WERI-Rb-1 (cell line): ENCODE measurements around the gene DPP4.
A peak's percentile ranks its signal among the peaks of the same experiment; 100 is the strongest.

Source experiments
- DNase-seq: peaks from one replicate; pipeline ENCODE4 v3.0.0-alpha.2; 2020
- H3K27ac ChIP-seq: fragments of 250-450 bp; sonication (Bioruptor Pico); 2 replicates; pipeline ENCODE4 v1.5.1; 2020; ENCODE audit warnings: mild to moderate bottlenecking, moderate library complexity
- H3K27me3 ChIP-seq: fragments of 250-450 bp; sonication (Bioruptor Pico); 2 replicates; pipeline ENCODE4 v1.5.1; 2021; ENCODE audit warnings: mild to moderate bottlenecking, low read depth, moderate library complexity; ENCODE audit not compliant: insufficient read depth, severe bottlenecking
- H3K36me3 ChIP-seq: fragments of 250-450 bp; sonication (Bioruptor Pico); 2 replicates; pipeline ENCODE4 v1.5.1; 2020; ENCODE audit warnings: mild to moderate bottlenecking, moderate library complexity
- H3K4me3 ChIP-seq: 2 replicates; pipeline ENCODE4 v1.5.1; 2011; ENCODE audit warnings: low read depth, mild to moderate bottlenecking, control low read depth, low read length
- H3K9me3 ChIP-seq: fragments of 250-450 bp; sonication (Bioruptor Pico); 2 replicates; pipeline ENCODE4 v1.5.1; 2021; ENCODE audit warnings: mild to moderate bottlenecking, moderate library complexity; ENCODE audit not compliant: severe bottlenecking
- TF ChIP-seq, protein P1 (sequence below): IDR thresholded peaks from 2 replicates; pipeline ENCODE4 v1.5.1; 2011; ENCODE audit warnings: low read depth, mild to moderate bottlenecking, control low read depth, inconsistent platforms, low read length

The DPP4 gene

DNA sequence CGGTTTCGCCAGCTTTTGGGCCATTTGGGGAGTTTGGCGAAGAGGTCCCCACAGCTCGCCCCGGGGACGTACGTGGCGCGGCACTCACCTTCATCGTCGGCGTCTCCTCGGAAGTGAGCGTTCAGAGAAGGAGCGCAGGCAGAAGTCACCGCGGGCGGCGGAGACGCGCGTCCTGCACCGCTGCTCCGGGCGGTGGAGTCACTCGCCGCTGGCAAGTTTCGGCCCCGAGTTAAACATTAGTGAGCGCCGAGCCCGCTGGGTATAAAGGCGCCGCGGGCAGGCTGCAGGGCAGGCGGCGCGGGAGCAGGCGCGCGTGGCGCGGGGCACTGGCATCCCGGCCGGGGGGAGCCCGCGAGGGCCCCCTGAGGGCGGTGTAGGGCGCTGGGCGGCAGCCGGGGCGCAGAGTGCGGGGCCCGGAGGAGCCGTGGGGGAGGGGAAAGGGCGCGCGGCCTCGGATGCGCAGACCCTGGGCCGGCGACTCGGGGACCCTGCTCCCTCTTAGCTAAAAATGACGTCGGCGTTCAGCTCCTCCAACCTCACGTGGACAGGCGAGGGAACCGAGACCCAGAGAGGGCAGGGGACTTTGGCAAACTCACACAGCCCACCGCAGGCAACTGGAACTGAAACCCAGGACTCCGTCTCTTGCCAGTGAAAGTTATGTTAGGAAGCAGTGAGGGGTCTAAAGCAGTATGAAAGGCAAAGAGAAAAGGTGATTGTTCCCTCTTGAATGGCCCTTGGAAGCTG, at the start of gene DPP4:
Gene DPP4 (minus strand): TSS at position 328 of the 744 bp plus-strand sequence. CDS start 234 bp downstream, at position 94.
- peaks cover 3% of the 10 kb centered on the region for H3K27me3 ChIP-seq
- DNase-seq: peak; percentile 31
- peaks cover 7% of the 10 kb centered on the region for H3K9me3 ChIP-seq
- TF ChIP-seq, protein P1, sequence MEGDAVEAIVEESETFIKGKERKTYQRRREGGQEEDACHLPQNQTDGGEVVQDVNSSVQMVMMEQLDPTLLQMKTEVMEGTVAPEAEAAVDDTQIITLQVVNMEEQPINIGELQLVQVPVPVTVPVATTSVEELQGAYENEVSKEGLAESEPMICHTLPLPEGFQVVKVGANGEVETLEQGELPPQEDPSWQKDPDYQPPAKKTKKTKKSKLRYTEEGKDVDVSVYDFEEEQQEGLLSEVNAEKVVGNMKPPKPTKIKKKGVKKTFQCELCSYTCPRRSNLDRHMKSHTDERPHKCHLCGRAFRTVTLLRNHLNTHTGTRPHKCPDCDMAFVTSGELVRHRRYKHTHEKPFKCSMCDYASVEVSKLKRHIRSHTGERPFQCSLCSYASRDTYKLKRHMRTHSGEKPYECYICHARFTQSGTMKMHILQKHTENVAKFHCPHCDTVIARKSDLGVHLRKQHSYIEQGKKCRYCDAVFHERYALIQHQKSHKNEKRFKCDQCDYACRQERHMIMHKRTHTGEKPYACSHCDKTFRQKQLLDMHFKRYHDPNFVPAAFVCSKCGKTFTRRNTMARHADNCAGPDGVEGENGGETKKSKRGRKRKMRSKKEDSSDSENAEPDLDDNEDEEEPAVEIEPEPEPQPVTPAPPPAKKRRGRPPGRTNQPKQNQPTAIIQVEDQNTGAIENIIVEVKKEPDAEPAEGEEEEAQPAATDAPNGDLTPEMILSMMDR: no peak
- H3K36me3 ChIP-seq: no peaks in the 10 kb centered on the region
- peak within 1 kb of the TSS; percentile 26; the same call in 1 of the 2 replicates for H3K27ac ChIP-seq
- H3K4me3 ChIP-seq: peak within 1 kb of the TSS; percentile 88

DNA sequence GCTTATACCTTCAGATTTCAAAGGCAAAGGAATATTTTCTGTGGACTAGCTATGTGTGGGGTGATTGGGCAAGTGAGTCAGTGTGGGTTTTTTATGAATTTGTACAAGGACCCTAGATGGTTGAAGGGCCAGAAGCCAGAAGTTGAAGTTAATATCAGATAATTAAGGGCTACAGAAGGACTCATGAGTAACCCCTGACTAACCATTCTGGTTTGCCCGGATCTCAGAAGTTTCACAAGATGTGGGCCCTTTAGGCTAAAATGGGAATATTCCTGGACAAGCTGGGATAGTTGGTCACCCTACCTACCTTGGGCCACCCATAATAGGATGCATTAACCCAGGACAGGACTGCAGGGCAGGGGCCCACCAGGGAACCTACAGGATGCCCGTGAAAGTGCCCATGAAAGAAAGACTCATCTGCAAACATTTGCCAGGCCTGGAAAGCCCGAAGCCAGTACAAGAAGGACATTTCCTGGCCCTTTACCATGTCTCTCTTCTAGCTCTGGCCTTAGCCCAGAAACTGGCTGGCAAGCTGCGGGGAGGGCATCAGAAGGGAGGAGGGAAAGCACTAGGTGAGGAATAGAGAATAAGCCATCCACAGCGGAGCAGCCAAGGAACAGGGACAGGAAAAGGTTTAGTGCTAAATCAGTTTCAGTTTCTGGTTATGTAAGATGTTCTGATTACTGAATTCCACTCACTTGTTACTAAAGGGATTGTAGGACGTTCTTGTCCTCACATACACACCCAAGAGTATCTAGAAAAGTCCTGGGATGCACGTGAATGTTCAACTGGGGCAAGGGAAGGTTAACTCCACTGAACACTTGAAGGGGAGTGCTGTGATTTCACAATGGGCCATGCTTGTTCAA, 44.4 kb upstream of the DPP4 start:
- H3K4me3 ChIP-seq: no peak overlapping the region
- TF ChIP-seq, protein P1: no peak
- no peak for DNase-seq
- no peaks in the 10 kb centered on the region for H3K9me3 ChIP-seq
- H3K27me3 ChIP-seq: no peaks in the 10 kb centered on the region
- no peak overlapping the region for H3K27ac ChIP-seq
- no peaks in the 10 kb centered on the region for H3K36me3 ChIP-seq

DNA sequence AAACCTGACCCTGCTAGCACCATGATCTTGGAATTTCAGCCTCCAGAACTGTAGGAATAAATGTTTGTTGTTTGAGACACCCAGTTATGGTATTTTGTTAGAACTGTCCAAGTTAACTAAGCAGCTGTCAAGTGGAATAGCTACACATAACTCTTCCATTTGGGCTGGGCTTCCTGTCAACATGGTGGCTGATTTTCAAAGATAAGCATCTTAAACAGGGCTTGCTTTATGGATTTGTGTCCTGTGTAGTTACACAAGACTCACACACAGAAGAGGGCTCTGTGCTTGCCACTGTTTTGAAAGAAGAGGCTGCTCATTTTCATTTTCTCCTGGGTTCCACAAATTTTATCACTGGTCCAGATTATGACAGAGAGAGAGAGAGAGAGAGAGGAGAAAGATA, 42.3 kb upstream of the DPP4 start:
- no peak for DNase-seq
- Histone ChIP-seq H3K27me3 (no peaks in the 10 kb centered on the region), H3K4me3 (no peak overlapping the region), H3K36me3 (no peaks in the 10 kb centered on the region), H3K27ac (no peak overlapping the region), H3K9me3 (no peaks in the 10 kb centered on the region)
- TF ChIP-seq, protein P1: no peak

- TF ChIP-seq, protein P1: no peak
- no peak overlapping the region for H3K27ac ChIP-seq
- H3K9me3 ChIP-seq: no peaks in the 10 kb centered on the region
- H3K27me3 ChIP-seq: no peaks in the 10 kb centered on the region
- no peak for DNase-seq
- H3K36me3 ChIP-seq: no peaks in the 10 kb centered on the region
- no peak overlapping the region for H3K4me3 ChIP-seq
Observed at GRCh38 chr2:162115076-162115475, 41.1 kb upstream of the DPP4 start.

GRCh38 chr2:162114271-162114670, 40.3 kb upstream of the DPP4 start:
- Histone ChIP-seq H3K27ac (no peak overlapping the region), H3K9me3 (no peaks in the 10 kb centered on the region), H3K4me3 (no peak overlapping the region), H3K27me3 (no peaks in the 10 kb centered on the region), H3K36me3 (no peaks in the 10 kb centered on the region)
- TF ChIP-seq, protein P1: no peak
- DNase-seq: no peak
